IMR-90 (cell line): ENCODE results near the gene QDPR.

Experiments
- CTCF ChIP-seq: conservative IDR thresholded peaks from 2 replicates; pipeline ENCODE4 v1.5.1; 2012; ENCODE audit warnings: mild to moderate bottlenecking, low read depth, low read length, improper control_type of control experiment
- SMC3 ChIP-seq: fragments of 150-350 bp; IDR thresholded peaks from 2 replicates; pipeline ENCODE4 v1.6.1; 2016; ENCODE audit warnings: low read depth, mild to moderate bottlenecking, antibody characterized with exemption, low read length, moderate library complexity

- TF ChIP-seq CTCF (no peak), SMC3 (no peak)
Observed at GRCh38 chr4:17557880-17558279, 46.0 kb upstream of the QDPR start.
